Thymus (tissue), 11 donors: Measurements from ENCODE around the gene PDE9A. TPM values are rescaled to one million over a fixed set of nuclear protein-coding genes. Genes with fewer than 3 reads are reported as not detected.

Experiments
- DNase-seq, 9 donors: peaks; one replicate each; pipeline ENCODE4 v3.0.0-alpha.2; 2013; ENCODE audit warnings: low spot score in 9 of 9, low read depth in 6 of 9, missing footprints in 1 of 9
- H3K27ac ChIP-seq, 2 donors: one replicate each; pipeline ENCODE4 v1.5.1; 2013; ENCODE audit warnings: control low read depth in 1 of 2, low read depth in 1 of 2, low read length in 1 of 2, mild to moderate bottlenecking in 1 of 2, moderate library complexity in 1 of 2
- H3K27me3 ChIP-seq, 2 donors: one replicate each; pipeline ENCODE4 v1.5.1; 2013; ENCODE audit warnings: low read length in 1 of 2; ENCODE audit not compliant: control insufficient read depth in 2 of 2, insufficient read depth in 1 of 2
- H3K36me3 ChIP-seq, 2 donors: one replicate each; pipeline ENCODE4 v1.5.1; 2013; ENCODE audit warnings: low read length in 1 of 2, mild to moderate bottlenecking in 1 of 2, moderate library complexity in 1 of 2; ENCODE audit not compliant: control insufficient read depth in 2 of 2, insufficient read depth in 2 of 2
- H3K4me1 ChIP-seq, 2 donors: one replicate each; pipeline ENCODE4 v1.5.1; 2013; ENCODE audit warnings: low read length in 2 of 2; ENCODE audit not compliant: control insufficient read depth in 2 of 2, insufficient read depth in 2 of 2
- H3K4me3 ChIP-seq, 2 donors: one replicate each; pipeline ENCODE4 v1.5.1; 2013; ENCODE audit warnings: low read length in 2 of 2, control low read depth in 1 of 2, mild to moderate bottlenecking in 1 of 2
- H3K9me3 ChIP-seq, 2 donors: one replicate each; pipeline ENCODE4 v1.5.1; 2013; ENCODE audit warnings: low read length in 1 of 2, mild to moderate bottlenecking in 1 of 2; ENCODE audit not compliant: control insufficient read depth in 2 of 2, insufficient read depth in 1 of 2
- WGBS: extraction: QIAGEN DNeasy Blood & Tissue Kit; methylation state at CpG from one replicate; pipeline ENCODE4 v1.1.7; 2013; 5-methylcytosine and 5-hydroxymethylcytosine counted together
- polyA plus RNA-seq: library from polyadenylated mRNA; stranded (reverse); fragments of 200-250 nt; gene quantifications from one replicate; pipeline ENCODE4 v1.2.3, GENCODE V29; 2013
- total RNA-seq: library from RNA; stranded (reverse); fragments of 120-200 nt; gene quantifications from one replicate; pipeline ENCODE4 v1.2.4, GENCODE V29; 2013
- donor health status: healthy.

PDE9A gene
- total and polyA plus RNA-seq, 2 donors, result 8.2 to 14.5 TPM

DNA sequence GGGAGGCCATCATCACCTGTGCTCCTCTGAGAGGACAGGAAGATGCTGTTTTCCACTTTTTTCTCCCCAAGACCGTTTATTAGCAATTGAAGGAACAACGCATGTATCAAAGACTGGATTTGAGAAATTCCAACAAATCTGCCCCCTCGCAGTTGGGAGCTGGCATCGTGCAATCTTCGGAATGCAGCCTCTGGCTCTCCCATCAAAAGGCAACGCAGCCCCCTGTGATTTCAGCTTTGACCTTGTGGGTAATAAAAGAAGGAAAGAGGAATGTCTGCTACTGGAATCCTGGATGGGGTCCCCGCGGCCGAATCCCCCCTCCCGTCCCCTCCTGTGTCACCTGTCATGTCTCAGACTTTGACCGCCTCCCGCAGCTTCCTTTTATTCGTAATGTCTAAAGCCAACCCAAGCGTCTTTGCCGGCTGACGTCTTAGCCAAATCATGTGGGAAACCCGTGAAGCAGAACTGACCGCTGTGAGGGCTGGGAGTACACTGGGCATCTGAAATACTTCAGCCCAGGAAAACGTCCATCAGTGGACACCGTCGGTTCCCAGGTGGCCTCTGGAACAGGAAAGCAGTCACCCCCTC, 124.4 kb downstream of the PDE9A start:
- Histone ChIP-seq H3K27ac (no peak overlapping the region), H3K4me1 (peaks cover 2 to 17% of the 10 kb centered on the region in 2 donors), H3K9me3 (no peaks in the 10 kb centered on the region), H3K4me3 (no peak overlapping the region), H3K27me3 (peaks cover 4 to 31% of the 10 kb centered on the region in 2 donors), H3K36me3 (peaks cover 6 to 8% of the 10 kb centered on the region in 2 donors)
- no peak for DNase-seq
- WGBS, result 79% methylated on average over 21 of the region's 21 CpGs

DNA sequence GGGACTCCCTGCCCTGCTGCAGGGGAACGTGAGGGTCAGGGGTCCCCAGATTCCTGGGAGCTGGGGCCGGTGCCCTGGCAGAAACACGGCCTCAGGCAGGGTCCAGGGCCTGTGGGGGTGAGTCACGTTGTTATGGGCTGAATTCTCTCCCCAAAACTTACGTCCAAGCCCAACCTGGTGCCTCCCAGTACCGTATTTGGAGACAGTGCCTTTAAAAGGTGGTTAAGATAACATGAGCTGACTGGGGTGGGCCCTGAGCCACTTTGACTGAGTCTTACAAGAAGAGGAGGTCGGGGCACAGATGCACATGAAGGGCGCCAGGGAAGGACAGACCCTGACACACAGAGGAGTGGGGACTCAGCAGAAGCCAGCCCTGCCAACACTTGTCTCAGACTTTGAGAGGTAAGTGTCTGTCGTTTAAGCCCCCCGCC, 126.0 kb downstream of the PDE9A start:
- Histone ChIP-seq H3K9me3 (peaks cover 0 to 5% of the 10 kb centered on the region in 2 donors), H3K27ac (no peak overlapping the region), H3K36me3 (peaks cover 4 to 6% of the 10 kb centered on the region in 2 donors), H3K4me3 (no peak overlapping the region), H3K4me1 (peaks cover 11 to 30% of the 10 kb centered on the region in 2 donors), H3K27me3 (peaks cover 4 to 35% of the 10 kb centered on the region in 2 donors)
- DNase-seq, result no peak
- 91% methylated on average over 10 of the region's 10 CpGs for WGBS

DNA sequence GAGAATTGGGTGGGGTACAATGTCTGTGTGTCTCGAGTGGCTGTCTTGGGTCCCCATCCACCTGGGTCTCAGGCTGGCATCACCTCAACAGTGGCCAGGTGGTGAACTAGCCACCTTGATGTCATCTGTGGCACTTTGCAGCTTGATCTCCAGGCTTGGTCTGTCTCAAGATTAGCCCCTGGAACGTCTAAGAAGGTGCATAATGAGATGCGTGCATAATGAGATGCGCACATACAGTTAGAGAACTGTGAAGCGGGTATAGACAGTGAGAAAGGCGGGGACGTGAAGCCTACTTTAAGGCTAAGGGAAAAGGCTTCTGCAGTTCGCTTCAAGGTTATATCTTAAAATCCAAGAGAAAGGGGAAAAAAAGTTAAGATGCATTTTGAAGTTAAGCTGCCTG, 127.2 kb downstream of the PDE9A start:
- peaks cover 15 to 38% of the 10 kb centered on the region in 2 donors for H3K4me1 ChIP-seq
- H3K27ac ChIP-seq, result no peak overlapping the region
- no peak overlapping the region for H3K4me3 ChIP-seq
- peaks cover 4 to 35% of the 10 kb centered on the region in 2 donors for H3K27me3 ChIP-seq
- H3K36me3 ChIP-seq, result peaks cover 1 to 4% of the 10 kb centered on the region in 2 donors
- H3K9me3 ChIP-seq, result peaks cover 0 to 5% of the 10 kb centered on the region in 2 donors
- DNase-seq, result no peak
- WGBS, result 81% methylated on average over 8 of the region's 8 CpGs

DNA sequence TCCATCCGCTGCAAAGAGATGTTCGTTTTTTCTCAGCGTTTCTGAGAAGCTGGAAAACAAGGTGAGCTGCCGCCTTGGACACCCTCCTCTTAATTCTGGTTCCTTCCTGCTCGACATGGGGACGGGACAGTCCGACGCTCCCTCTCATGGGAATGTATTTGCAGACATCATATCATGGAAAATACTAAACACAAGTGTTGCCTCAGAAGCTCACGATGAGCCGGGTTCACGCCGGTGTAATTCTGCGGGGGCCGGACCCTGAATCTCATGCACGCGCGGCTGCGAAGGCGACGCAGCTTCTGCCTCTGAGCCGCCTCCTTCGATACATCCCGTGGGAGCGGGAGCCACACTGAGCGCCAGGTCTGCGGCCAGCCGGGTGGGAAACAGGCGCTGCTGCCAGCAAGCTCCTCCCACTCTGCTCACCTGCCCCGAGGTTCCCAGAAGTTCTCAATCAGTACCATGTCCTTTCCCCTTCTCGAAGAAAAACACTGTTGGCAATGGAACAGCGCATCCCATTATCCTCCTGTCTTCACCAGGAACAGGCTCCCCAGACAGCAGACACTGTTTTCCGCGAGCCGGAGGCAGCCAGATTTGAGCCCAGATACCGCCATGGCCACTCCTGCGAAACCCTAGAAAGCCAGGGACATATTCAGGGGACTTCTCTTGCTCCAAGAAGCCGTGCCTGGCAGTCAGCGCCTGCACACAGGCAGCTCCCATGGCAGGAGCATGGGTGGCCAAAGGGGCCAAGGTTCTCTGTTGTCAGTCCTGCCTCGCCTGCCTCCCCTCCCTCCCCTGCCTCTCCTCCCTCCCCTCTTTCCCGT, 127.9 kb downstream of the PDE9A start:
- no peaks in the 10 kb centered on the region for H3K36me3 ChIP-seq
- 31% methylated on average over 40 of the region's 40 CpGs for WGBS
- H3K4me1 ChIP-seq, result peaks cover 20 to 46% of the 10 kb centered on the region in 2 donors
- no peak overlapping the region for H3K27ac ChIP-seq
- no peak for DNase-seq
- H3K27me3 ChIP-seq, result peaks cover 4 to 35% of the 10 kb centered on the region in 2 donors
- H3K9me3 ChIP-seq, result peaks cover 0 to 6% of the 10 kb centered on the region in 2 donors
- H3K4me3 ChIP-seq, result no peak overlapping the region

DNA sequence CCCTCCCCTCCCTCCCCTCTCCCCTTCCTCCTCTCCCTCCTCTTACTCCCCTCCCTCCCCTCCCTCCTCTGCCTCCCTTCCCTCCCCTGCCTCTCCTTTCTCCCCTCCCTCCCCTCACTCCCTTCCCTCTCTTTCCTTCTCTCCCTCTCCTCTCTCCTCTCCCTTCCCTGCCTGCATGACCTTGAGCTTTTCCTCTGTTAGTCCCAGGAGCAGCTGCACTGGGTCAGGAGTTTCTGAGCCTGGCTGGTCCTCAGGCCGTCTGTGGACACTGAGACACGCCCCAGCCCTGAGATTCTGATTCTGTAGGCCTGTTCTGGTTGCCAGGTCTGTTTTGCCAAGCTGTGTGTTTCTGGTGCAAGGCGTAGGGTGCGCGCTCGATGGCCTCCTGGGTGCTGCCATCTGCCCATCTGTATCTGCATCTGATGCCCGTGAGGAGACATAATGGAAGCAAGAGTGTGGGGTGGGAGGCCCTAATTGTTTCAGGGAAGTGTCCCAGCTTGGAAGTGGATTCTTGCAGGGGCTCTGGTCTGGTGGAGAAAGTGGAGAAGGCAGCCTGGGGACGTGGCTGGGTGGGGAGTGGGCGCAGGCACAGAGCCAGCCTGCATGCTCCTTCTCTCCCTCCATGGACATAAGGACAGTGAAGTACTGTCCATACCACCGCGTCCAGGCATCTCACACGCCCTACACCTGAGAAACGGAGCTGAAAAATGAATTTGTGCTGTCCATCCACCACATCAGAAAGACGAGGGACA, 128.7 kb downstream of the PDE9A start:
- Histone ChIP-seq H3K9me3 (peaks cover 0 to 14% of the 10 kb centered on the region in 2 donors), H3K36me3 (no peaks in the 10 kb centered on the region), H3K4me3 (no peak overlapping the region), H3K27ac (no peak overlapping the region), H3K4me1 (peaks cover 21 to 50% of the 10 kb centered on the region in 2 donors), H3K27me3 (peaks cover 4 to 35% of the 10 kb centered on the region in 2 donors)
- DNase-seq, result no peak
- 97% methylated on average over 14 of the region's 14 CpGs for WGBS

GRCh38 chr21:42782723-42783242, 129.4 kb downstream of the PDE9A start:
- Histone ChIP-seq H3K27me3 (peaks cover 4 to 35% of the 10 kb centered on the region in 2 donors), H3K27ac (no peak overlapping the region), H3K4me3 (no peak overlapping the region), H3K9me3 (peaks cover 0 to 16% of the 10 kb centered on the region in 2 donors), H3K4me1 (peaks cover 21 to 50% of the 10 kb centered on the region in 2 donors), H3K36me3 (no peaks in the 10 kb centered on the region)
- 95% methylated on average over 10 of the region's 10 CpGs for WGBS
- DNase-seq, result no peak

DNA sequence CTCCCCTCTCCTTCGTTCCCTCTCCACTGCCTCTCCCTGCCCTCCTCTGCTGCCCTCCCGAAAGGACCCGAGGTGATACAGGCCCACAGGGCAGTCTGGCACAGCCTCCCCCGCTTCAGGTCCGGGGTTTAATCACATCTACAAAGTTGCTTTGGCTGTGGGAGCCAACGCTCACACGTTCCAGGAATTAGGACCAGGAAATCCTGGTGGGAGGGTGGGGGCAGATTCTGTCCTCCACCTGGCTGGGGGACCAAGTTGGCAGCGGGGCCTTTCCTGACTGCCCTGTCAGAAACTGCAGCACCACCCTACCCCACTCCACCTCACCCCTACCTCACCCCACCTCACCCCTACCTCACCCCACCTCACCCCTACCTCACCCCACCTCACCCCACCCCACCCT, 130.9 kb downstream of the PDE9A start:
- Histone ChIP-seq H3K4me1 (peaks cover 21 to 50% of the 10 kb centered on the region in 2 donors), H3K4me3 (peak overlapping the region; percentile 39 to 48), H3K36me3 (no peaks in the 10 kb centered on the region), H3K27me3 (peaks cover 4 to 33% of the 10 kb centered on the region in 2 donors), H3K9me3 (peaks cover 0 to 16% of the 10 kb centered on the region in 2 donors), H3K27ac (peak overlapping the region; percentile 97 to 98)
- DNase-seq, result peak in 1 of 9 donors; percentile 17
- 38% methylated on average over 8 of the region's 8 CpGs for WGBS

- Histone ChIP-seq H3K9me3 (peaks cover 0 to 16% of the 10 kb centered on the region in 2 donors), H3K36me3 (no peaks in the 10 kb centered on the region), H3K4me1 (peaks cover 21 to 50% of the 10 kb centered on the region in 2 donors), H3K27ac (peak overlapping the region in 1 of 2 donors; percentile 37), H3K27me3 (peaks cover 4 to 30% of the 10 kb centered on the region in 2 donors), H3K4me3 (no peak overlapping the region)
- DNase-seq, result no peak
- 95% methylated on average over 17 of the region's 17 CpGs for WGBS
These were observed 131.6 kb downstream of the PDE9A start for GRCh38 chr21:42784896-42785451.
